HepG2 (cell line): ENCODE results near the gene RNF5. TPM values are rescaled to one million over a fixed set of nuclear protein-coding genes. Genes with fewer than 3 reads are reported as not detected.

Source experiments
- ADNP ChIP-seq: sonication (generic); formaldehyde crosslinking; IDR thresholded peaks from 2 replicates; pipeline ENCODE4 v1.4.0; 2020; ENCODE audit warnings: missing genetic modification reagents
- ATM ChIP-seq: fragments of 450-650 bp; IDR thresholded peaks from 2 replicates; pipeline ENCODE4 v1.7.1; 2017; ENCODE audit warnings: mild to moderate bottlenecking, borderline replicate concordance
- EED ChIP-seq: sonication (generic); formaldehyde crosslinking; IDR thresholded peaks from 2 replicates; pipeline ENCODE4 v1.5.0; 2020; ENCODE audit warnings: mild to moderate bottlenecking, missing genetic modification reagents
- HDAC6 ChIP-seq: fragments of 200-600 bp; sonication (generic); IDR thresholded peaks from 2 replicates; pipeline ENCODE4 v1.7.0; 2017; ENCODE audit warnings: mild to moderate bottlenecking, antibody characterized with exemption, low read length, low read depth
- HHEX ChIP-seq: IDR thresholded peaks from 2 replicates; pipeline ENCODE4 v1.6.1; 2016; ENCODE audit warnings: control low read depth
- JARID2 ChIP-seq: sonication (generic); formaldehyde crosslinking; IDR thresholded peaks from 2 replicates; pipeline ENCODE4 v1.8.1; 2023; ENCODE audit warnings: missing genetic modification reagents, inconsistent platforms; ENCODE audit not compliant: insufficient replicate concordance
- MTF1 ChIP-seq: sonication (generic); formaldehyde crosslinking; IDR thresholded peaks from 2 replicates; pipeline ENCODE4 v1.5.0; 2020; ENCODE audit warnings: missing genetic modification reagents
- MXD4 ChIP-seq: IDR thresholded peaks from 2 replicates; pipeline ENCODE4 v1.6.1; 2016; ENCODE audit warnings: mild to moderate bottlenecking, missing biosample characterization, missing genetic modification reagents
- SMYD3 ChIP-seq: sonication (generic); formaldehyde crosslinking; IDR thresholded peaks from 2 replicates; pipeline ENCODE4 v1.8.1; 2023; ENCODE audit warnings: mild to moderate bottlenecking, missing genetic modification reagents
- SNAI1 ChIP-seq: sonication (generic); formaldehyde crosslinking; IDR thresholded peaks from 2 replicates; pipeline ENCODE4 v1.5.0; 2020; ENCODE audit warnings: mild to moderate bottlenecking, missing genetic modification reagents, borderline replicate concordance
- SOX5 ChIP-seq: IDR thresholded peaks from 2 replicates; pipeline ENCODE4 v1.6.1; 2016; ENCODE audit warnings: borderline replicate concordance
- ZKSCAN1 ChIP-seq: fragments of 150-350 bp; IDR thresholded peaks from 2 replicates; pipeline ENCODE4 v1.6.1; 2014; ENCODE audit warnings: low read length
- ZNF282 ChIP-seq: fragments of 450-650 bp; IDR thresholded peaks from 2 replicates; pipeline ENCODE4 v1.6.1; 2018; ENCODE audit not compliant: partially characterized antibody
- ZNF552 ChIP-seq: sonication (generic); formaldehyde crosslinking; IDR thresholded peaks from 2 replicates; pipeline ENCODE4 v1.9.0; 2022; ENCODE audit warnings: missing genetic modification reagents, mild to moderate bottlenecking, borderline replicate concordance
- ZSCAN29 ChIP-seq: sonication (generic); formaldehyde crosslinking; conservative IDR thresholded peaks from 2 replicates; pipeline ENCODE4 v1.4.0; 2020; ENCODE audit warnings: mild to moderate bottlenecking, missing genetic modification reagents
- polyA plus RNA-seq, 8 experiments: library from polyadenylated mRNA; depleted of rRNA in 3 of 8; stranded (reverse) in 7 of 8; unstranded in 1 of 8; fragments of >200 nt; fragmentation: Illumina TruSeq in 4 of 8; extraction: Trizol in 4 of 8; gene quantifications; 2 replicates each; pipeline versions ENCODE4 v1.2.1 to v1.2.3, GENCODE V29; 2011 to 2016; ENCODE audit warnings: low read depth in 4 of 8, missing spikeins in 1 of 8, mixed read lengths in 1 of 8; ENCODE audit not compliant: insufficient read depth in 1 of 8
- total RNA-seq, 5 experiments: library from RNA; depleted of rRNA; stranded (reverse); fragments of >200 nt; fragmentation: Illumina TruSeq; extraction: Trizol; gene quantifications; 2 replicates each; pipeline ENCODE4 v1.2.3, GENCODE V29; 2016; ENCODE audit warnings: low read depth in 1 of 5
- TF ChIP-seq, protein P1 (sequence below): sonication (generic); formaldehyde crosslinking; conservative IDR thresholded peaks from 2 replicates; pipeline ENCODE4 v1.4.0; 2020; ENCODE audit warnings: mild to moderate bottlenecking, missing genetic modification reagents, moderate library complexity
- TF ChIP-seq, protein P2 (sequence below): sonication (generic); formaldehyde crosslinking; IDR thresholded peaks from 2 replicates; pipeline ENCODE4 v1.9.0; 2021; ENCODE audit warnings: missing genetic modification reagents, mild to moderate bottlenecking, borderline replicate concordance
- TF ChIP-seq, protein P3 (sequence below): conservative IDR thresholded peaks from 2 replicates; pipeline ENCODE4 v1.6.1; 2018; ENCODE audit warnings: missing genetic modification reagents
- TF ChIP-seq, protein P4 (sequence below): sonication (generic); formaldehyde crosslinking; IDR thresholded peaks from 2 replicates; pipeline ENCODE4 v1.4.0; 2020; ENCODE audit warnings: missing genetic modification reagents

The RNF5 gene
- total and polyA plus RNA-seq, 2 of the 13 experiments (the other 11 are each of a cell fraction or from before 2014, with no cell fraction given), result 98.0 to 131 TPM

DNA sequence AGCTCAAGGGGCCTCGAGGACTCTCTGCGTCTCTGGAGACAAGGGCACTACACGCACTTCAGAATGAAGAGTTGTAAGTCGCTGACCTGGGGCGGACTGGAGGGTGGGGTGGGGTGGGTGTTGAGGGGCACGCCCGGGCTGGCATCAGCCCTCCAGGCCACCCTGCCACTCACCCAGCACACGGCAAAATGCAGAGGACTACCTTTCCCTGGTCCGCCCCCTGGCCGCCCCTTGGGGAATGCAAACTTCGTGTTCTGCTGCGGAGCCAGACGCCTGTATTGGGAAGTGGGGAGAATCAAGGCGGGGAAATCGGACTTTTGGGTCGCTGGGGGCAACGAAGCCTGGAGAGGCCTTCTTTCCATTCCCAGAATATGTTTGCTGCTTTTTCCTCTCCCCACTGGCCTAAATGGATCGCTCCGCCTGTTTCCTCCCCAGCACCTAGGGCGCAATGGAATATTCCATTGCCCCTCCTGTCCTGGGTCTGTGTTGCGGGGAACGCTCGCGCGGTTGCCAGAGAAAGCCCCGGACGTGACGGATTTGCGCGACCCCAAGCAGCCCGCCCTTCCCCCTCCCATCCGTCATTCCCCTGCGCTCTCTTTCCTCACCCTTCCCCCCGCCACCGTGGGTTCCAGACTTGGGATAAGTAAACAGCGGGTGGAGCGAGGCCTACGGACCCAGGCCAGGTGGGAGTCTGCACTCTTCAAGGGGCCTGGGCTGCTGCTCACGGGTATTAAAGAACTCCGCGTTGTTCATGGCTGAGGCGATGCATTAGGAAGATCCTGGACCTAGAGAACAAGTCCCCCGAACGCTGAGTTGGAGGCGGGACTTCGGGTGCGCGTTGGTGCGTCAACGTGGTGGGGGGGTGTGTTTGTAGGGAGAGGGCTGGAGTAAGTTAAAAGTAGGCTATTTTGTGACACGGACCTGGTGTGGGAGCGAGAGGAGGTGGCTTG is 24.4 kb upstream of the RNF5 start, which contains the start of gene PPT2 (continued):
- TF ChIP-seq, protein P1, sequence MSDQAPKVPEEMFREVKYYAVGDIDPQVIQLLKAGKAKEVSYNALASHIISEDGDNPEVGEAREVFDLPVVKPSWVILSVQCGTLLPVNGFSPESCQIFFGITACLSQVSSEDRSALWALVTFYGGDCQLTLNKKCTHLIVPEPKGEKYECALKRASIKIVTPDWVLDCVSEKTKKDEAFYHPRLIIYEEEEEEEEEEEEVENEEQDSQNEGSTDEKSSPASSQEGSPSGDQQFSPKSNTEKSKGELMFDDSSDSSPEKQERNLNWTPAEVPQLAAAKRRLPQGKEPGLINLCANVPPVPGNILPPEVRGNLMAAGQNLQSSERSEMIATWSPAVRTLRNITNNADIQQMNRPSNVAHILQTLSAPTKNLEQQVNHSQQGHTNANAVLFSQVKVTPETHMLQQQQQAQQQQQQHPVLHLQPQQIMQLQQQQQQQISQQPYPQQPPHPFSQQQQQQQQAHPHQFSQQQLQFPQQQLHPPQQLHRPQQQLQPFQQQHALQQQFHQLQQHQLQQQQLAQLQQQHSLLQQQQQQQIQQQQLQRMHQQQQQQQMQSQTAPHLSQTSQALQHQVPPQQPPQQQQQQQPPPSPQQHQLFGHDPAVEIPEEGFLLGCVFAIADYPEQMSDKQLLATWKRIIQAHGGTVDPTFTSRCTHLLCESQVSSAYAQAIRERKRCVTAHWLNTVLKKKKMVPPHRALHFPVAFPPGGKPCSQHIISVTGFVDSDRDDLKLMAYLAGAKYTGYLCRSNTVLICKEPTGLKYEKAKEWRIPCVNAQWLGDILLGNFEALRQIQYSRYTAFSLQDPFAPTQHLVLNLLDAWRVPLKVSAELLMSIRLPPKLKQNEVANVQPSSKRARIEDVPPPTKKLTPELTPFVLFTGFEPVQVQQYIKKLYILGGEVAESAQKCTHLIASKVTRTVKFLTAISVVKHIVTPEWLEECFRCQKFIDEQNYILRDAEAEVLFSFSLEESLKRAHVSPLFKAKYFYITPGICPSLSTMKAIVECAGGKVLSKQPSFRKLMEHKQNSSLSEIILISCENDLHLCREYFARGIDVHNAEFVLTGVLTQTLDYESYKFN, result peak; percentile 73
- TF ChIP-seq HHEX (CRISPR knock-in tag) (no peak), ATM (no peak), HDAC6 (no peak), MXD4 (CRISPR knock-in tag) (no peak; the same call in 1 of the 2 replicates), ZNF552 (no peak; the same call in 1 of the 2 replicates), ZSCAN29 (peak; percentile 88; the same call in 1 of the 2 replicates), ADNP (CRISPR knock-in tag) (no peak), MTF1 (CRISPR knock-in tag) (peak; percentile 83; the same call in 1 of the 2 replicates), SMYD3 (0 out of 2 replicates have a peak, but pooled peaks have one; percentile 41), SNAI1 (peak; percentile 84; the same call in 1 of the 2 replicates), EED (CRISPR knock-in tag) (no peak; the same call in 1 of the 2 replicates), SOX5 (CRISPR knock-in tag) (no peak), ZNF282 (no peak), ZKSCAN1 (no peak), JARID2 (CRISPR knock-in tag) (no peak)
- TF ChIP-seq, protein P2, sequence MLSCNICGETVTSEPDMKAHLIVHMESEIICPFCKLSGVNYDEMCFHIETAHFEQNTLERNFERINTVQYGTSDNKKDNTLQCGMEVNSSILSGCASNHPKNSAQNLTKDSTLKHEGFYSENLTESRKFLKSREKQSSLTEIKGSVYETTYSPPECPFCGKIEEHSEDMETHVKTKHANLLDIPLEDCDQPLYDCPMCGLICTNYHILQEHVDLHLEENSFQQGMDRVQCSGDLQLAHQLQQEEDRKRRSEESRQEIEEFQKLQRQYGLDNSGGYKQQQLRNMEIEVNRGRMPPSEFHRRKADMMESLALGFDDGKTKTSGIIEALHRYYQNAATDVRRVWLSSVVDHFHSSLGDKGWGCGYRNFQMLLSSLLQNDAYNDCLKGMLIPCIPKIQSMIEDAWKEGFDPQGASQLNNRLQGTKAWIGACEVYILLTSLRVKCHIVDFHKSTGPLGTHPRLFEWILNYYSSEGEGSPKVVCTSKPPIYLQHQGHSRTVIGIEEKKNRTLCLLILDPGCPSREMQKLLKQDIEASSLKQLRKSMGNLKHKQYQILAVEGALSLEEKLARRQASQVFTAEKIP (CRISPR knock-in tag), result no peak
- TF ChIP-seq, protein P3, sequence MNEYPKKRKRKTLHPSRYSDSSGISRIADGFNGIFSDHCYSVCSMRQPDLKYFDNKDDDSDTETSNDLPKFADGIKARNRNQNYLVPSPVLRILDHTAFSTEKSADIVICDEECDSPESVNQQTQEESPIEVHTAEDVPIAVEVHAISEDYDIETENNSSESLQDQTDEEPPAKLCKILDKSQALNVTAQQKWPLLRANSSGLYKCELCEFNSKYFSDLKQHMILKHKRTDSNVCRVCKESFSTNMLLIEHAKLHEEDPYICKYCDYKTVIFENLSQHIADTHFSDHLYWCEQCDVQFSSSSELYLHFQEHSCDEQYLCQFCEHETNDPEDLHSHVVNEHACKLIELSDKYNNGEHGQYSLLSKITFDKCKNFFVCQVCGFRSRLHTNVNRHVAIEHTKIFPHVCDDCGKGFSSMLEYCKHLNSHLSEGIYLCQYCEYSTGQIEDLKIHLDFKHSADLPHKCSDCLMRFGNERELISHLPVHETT (CRISPR knock-in tag), result 0 out of 2 replicates have a peak, but pooled peaks have one; percentile 29
- TF ChIP-seq, protein P4, sequence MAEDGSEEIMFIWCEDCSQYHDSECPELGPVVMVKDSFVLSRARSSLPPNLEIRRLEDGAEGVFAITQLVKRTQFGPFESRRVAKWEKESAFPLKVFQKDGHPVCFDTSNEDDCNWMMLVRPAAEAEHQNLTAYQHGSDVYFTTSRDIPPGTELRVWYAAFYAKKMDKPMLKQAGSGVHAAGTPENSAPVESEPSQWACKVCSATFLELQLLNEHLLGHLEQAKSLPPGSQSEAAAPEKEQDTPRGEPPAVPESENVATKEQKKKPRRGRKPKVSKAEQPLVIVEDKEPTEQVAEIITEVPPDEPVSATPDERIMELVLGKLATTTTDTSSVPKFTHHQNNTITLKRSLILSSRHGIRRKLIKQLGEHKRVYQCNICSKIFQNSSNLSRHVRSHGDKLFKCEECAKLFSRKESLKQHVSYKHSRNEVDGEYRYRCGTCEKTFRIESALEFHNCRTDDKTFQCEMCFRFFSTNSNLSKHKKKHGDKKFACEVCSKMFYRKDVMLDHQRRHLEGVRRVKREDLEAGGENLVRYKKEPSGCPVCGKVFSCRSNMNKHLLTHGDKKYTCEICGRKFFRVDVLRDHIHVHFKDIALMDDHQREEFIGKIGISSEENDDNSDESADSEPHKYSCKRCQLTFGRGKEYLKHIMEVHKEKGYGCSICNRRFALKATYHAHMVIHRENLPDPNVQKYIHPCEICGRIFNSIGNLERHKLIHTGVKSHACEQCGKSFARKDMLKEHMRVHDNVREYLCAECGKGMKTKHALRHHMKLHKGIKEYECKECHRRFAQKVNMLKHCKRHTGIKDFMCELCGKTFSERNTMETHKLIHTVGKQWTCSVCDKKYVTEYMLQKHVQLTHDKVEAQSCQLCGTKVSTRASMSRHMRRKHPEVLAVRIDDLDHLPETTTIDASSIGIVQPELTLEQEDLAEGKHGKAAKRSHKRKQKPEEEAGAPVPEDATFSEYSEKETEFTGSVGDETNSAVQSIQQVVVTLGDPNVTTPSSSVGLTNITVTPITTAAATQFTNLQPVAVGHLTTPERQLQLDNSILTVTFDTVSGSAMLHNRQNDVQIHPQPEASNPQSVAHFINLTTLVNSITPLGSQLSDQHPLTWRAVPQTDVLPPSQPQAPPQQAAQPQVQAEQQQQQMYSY (CRISPR knock-in tag), result peak; percentile 60; the same call in 1 of the 2 replicates
